GM15510 (cell line): ENCODE data around the gene FAM25A.

Source experiments
- POLR2A ChIP-seq: IDR thresholded peaks from 3 replicates; pipeline ENCODE4 v1.6.1; 2011; ENCODE audit warnings: borderline replicate concordance; ENCODE audit not compliant: insufficient read length; ENCODE audit errors: extremely low read depth

Gene FAM25A

GRCh38 chr10:87036623-87037022 is 16.5 kb downstream of the FAM25A start:
- TF ChIP-seq POLR2A = no peak

GRCh38 chr10:87038286-87038717 is 18.2 kb downstream of the FAM25A start:
- no peak for TF ChIP-seq POLR2A

GRCh38 chr10:87038786-87039185 is 18.7 kb downstream of the FAM25A start:
- no peak for TF ChIP-seq POLR2A

GRCh38 chr10:87045434-87045938 is 25.4 kb downstream of the FAM25A start:
- no peak for TF ChIP-seq POLR2A

- no peak for TF ChIP-seq POLR2A
Measured at GRCh38 chr10:87053111-87053510, 33.0 kb downstream of the FAM25A start.

- no peak for TF ChIP-seq POLR2A
Measured at GRCh38 chr10:87053577-87054181, 33.6 kb downstream of the FAM25A start.

- TF ChIP-seq POLR2A = no peak
Measured at GRCh38 chr10:87054373-87055295, 34.5 kb downstream of the FAM25A start.

- TF ChIP-seq POLR2A = no peak
Measured at GRCh38 chr10:87058171-87058570, 38.1 kb downstream of the FAM25A start.

GRCh38 chr10:87059401-87059800 is 39.3 kb downstream of the FAM25A start:
- TF ChIP-seq POLR2A = no peak

- TF ChIP-seq POLR2A = no peak
Measured at GRCh38 chr10:87060280-87060928, 40.3 kb downstream of the FAM25A start.

GRCh38 chr10:87064651-87065050 is 44.6 kb downstream of the FAM25A start:
- no peak for TF ChIP-seq POLR2A

GRCh38 chr10:87066178-87066577 is 46.1 kb downstream of the FAM25A start:
- no peak for TF ChIP-seq POLR2A

- TF ChIP-seq POLR2A = no peak
Measured at GRCh38 chr10:87066865-87067264, 46.8 kb downstream of the FAM25A start.

GRCh38 chr10:87068281-87068680 is 48.2 kb downstream of the FAM25A start:
- TF ChIP-seq POLR2A = no peak

- TF ChIP-seq POLR2A = no peak
Measured at GRCh38 chr10:87072449-87072848, 52.4 kb downstream of the FAM25A start.
